ENCODE data around the gene DEFB121.

DNA sequence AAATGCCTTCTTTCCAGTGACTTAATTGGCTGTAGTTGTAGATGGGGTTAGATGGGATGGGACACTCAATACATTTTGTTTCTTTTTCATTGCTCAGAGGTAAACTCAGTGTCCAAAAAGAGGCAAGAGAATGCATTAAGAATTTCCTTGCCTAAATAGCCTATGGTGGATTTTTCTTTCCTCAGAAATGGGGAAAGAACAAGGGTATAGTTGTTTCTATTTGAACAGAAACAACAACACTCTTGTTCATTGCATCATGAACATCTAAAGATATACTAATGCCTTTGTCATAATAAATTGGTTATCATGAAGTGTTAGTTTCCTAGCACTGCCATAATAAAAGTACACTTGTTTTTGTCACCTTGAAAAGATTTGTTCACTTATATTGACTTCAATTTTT lies 19.8 kb upstream of the DEFB121 start:
- TF ChIP-seq POLR2A (IDR thresholded peaks at IDR 0.05), result no peak
- TF ChIP-seq, protein P1, sequence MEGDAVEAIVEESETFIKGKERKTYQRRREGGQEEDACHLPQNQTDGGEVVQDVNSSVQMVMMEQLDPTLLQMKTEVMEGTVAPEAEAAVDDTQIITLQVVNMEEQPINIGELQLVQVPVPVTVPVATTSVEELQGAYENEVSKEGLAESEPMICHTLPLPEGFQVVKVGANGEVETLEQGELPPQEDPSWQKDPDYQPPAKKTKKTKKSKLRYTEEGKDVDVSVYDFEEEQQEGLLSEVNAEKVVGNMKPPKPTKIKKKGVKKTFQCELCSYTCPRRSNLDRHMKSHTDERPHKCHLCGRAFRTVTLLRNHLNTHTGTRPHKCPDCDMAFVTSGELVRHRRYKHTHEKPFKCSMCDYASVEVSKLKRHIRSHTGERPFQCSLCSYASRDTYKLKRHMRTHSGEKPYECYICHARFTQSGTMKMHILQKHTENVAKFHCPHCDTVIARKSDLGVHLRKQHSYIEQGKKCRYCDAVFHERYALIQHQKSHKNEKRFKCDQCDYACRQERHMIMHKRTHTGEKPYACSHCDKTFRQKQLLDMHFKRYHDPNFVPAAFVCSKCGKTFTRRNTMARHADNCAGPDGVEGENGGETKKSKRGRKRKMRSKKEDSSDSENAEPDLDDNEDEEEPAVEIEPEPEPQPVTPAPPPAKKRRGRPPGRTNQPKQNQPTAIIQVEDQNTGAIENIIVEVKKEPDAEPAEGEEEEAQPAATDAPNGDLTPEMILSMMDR (IDR thresholded peaks at IDR 0.05 in 4 of 5, conservative IDR thresholded peaks at IDR 0.05 in 1 of 5), result no peak
